Endothelial cell (in vitro differentiated cells): ENCODE measurements around the gene DDIT4L. TPM values are rescaled to one million over a fixed set of nuclear protein-coding genes. Genes with fewer than 3 reads are reported as not detected.

Source experiments
- DNase-seq: peaks from one replicate; pipeline ENCODE4 v3.0.0; 2021; ENCODE audit warnings: low spot score
- H3K27ac Mint-ChIP-seq: one replicate; pipeline ENCODE4 v1.8.0; 2021; ENCODE audit warnings: mixed read lengths, inconsistent platforms; ENCODE audit not compliant: unreplicated experiment
- H3K27me3 Mint-ChIP-seq: one replicate; pipeline ENCODE4 v1.8.0; 2021; ENCODE audit warnings: mild to moderate bottlenecking, moderate library complexity, mixed read lengths, inconsistent platforms; ENCODE audit not compliant: unreplicated experiment
- H3K36me3 Mint-ChIP-seq: one replicate; pipeline ENCODE4 v1.8.0; 2021; ENCODE audit warnings: mild to moderate bottlenecking, low read depth, mixed read lengths, inconsistent platforms; ENCODE audit not compliant: unreplicated experiment
- H3K4me1 Mint-ChIP-seq: one replicate; pipeline ENCODE4 v1.8.0; 2021; ENCODE audit warnings: mild to moderate bottlenecking, mixed read lengths, inconsistent platforms; ENCODE audit not compliant: unreplicated experiment
- H3K4me3 Mint-ChIP-seq: one replicate; pipeline ENCODE4 v1.8.0; 2021; ENCODE audit warnings: mild to moderate bottlenecking, mixed read lengths, inconsistent platforms; ENCODE audit not compliant: unreplicated experiment
- H3K9me3 Mint-ChIP-seq: one replicate; pipeline ENCODE4 v1.8.0; 2021; ENCODE audit warnings: mixed read lengths, inconsistent platforms; ENCODE audit not compliant: unreplicated experiment
- CTCF ChIP-seq: fragments of 200-600 bp; sonication (generic); IDR thresholded peaks from one replicate; pipeline ENCODE4 v1.5.0; 2021; ENCODE audit warnings: antibody characterized with exemption; ENCODE audit not compliant: unreplicated experiment
- total RNA-seq: library from RNA; stranded (reverse); fragmentation: NEBNext Ultra II Directional; extraction: Animal tissue kit (Norgen Biotek cat#: 25700); gene quantifications from one replicate; pipeline ENCODE4 v1.2.1, GENCODE V29; 2021; ENCODE audit not compliant: unreplicated experiment

The DDIT4L gene
- total RNA-seq, 1 donor from 2014 or later, result 3.4 TPM

- Mint-ChIP-seq H3K9me3 (no peaks in the 10 kb centered on the region), H3K4me3 (peak overlapping the region; percentile 91), H3K27ac (no peak overlapping the region), H3K27me3 (peaks cover 11% of the 10 kb centered on the region), H3K36me3 (no peaks in the 10 kb centered on the region), H3K4me1 (peaks cover 15% of the 10 kb centered on the region)
- no peak for DNase-seq
- TF ChIP-seq CTCF, result no peak
Observed at GRCh38 chr4:100188829-100189228, 1.4 kb downstream of the DDIT4L start.

GRCh38 chr4:100187781-100188180 is 2.5 kb downstream of the DDIT4L start:
- Mint-ChIP-seq H3K36me3 (no peaks in the 10 kb centered on the region), H3K4me1 (peaks cover 15% of the 10 kb centered on the region), H3K9me3 (no peaks in the 10 kb centered on the region), H3K27me3 (peaks cover 11% of the 10 kb centered on the region), H3K27ac (no peak overlapping the region), H3K4me3 (no peak overlapping the region)
- DNase-seq, result no peak
- no peak for TF ChIP-seq CTCF

GRCh38 chr4:100184787-100185186 is 5.5 kb downstream of the DDIT4L start:
- Mint-ChIP-seq H3K27me3 (peaks cover 9% of the 10 kb centered on the region), H3K27ac (no peak overlapping the region), H3K9me3 (no peaks in the 10 kb centered on the region), H3K36me3 (no peaks in the 10 kb centered on the region), H3K4me1 (peaks cover 10% of the 10 kb centered on the region), H3K4me3 (no peak overlapping the region)
- TF ChIP-seq CTCF, result no peak
- DNase-seq, result no peak

GRCh38 chr4:100177855-100178254 is 12.4 kb downstream of the DDIT4L start:
- H3K36me3 Mint-ChIP-seq, result no peaks in the 10 kb centered on the region
- no peaks in the 10 kb centered on the region for H3K9me3 Mint-ChIP-seq
- DNase-seq, result no peak
- H3K27me3 Mint-ChIP-seq, result peaks cover 2% of the 10 kb centered on the region
- no peak overlapping the region for H3K4me3 Mint-ChIP-seq
- H3K27ac Mint-ChIP-seq, result no peak overlapping the region
- TF ChIP-seq CTCF, result no peak
- peaks cover 3% of the 10 kb centered on the region for H3K4me1 Mint-ChIP-seq

- Mint-ChIP-seq H3K4me3 (no peak overlapping the region), H3K4me1 (peaks cover 3% of the 10 kb centered on the region), H3K27ac (no peak overlapping the region), H3K9me3 (no peaks in the 10 kb centered on the region), H3K27me3 (peaks cover under 1% of the 10 kb centered on the region), H3K36me3 (no peaks in the 10 kb centered on the region)
- no peak for TF ChIP-seq CTCF
- no peak for DNase-seq
Observed at GRCh38 chr4:100177126-100177525, 13.1 kb downstream of the DDIT4L start.
